Measurements from ENCODE around the gene RNF151.

The RNF151 gene

DNA sequence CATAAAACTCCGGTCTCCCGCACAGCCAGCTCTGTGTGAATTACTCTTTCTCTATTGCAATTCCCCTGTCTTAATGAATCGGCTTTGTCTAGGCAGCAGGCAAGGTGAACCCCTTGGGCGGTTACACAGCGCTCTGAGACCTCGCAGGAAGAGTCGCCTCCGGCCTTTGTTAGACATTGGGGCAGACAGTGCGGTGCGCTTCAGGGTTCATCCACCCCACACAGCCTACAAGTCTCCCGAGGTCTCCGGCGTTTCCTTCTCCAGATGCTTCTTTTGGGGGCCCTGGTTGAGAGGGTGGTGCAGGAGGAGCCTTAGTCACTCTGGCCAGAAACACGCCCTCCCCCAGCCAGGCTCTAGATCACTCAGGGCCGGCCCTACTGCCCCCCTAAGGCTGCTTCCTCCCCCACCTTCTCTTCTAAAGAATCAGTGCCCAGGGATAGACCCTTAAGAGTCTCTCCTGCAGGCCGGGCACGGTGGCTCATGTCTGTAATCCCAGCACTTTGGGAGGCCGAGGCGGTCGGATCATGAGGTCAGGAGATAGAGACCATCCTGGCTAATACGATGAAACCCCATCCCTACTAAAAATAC lies 21.9 kb upstream of the RNF151 start:
- no peak overlapping the region for H3K4me3 ChIP-seq (replicated peaks in 1 of 2; ENCODE audit: low read depth in 2 of 2, low read length in 2 of 2)
- DNase-seq (ENCODE audit: low read depth in 2 of 2): no peak
- TF ChIP-seq, protein P1, sequence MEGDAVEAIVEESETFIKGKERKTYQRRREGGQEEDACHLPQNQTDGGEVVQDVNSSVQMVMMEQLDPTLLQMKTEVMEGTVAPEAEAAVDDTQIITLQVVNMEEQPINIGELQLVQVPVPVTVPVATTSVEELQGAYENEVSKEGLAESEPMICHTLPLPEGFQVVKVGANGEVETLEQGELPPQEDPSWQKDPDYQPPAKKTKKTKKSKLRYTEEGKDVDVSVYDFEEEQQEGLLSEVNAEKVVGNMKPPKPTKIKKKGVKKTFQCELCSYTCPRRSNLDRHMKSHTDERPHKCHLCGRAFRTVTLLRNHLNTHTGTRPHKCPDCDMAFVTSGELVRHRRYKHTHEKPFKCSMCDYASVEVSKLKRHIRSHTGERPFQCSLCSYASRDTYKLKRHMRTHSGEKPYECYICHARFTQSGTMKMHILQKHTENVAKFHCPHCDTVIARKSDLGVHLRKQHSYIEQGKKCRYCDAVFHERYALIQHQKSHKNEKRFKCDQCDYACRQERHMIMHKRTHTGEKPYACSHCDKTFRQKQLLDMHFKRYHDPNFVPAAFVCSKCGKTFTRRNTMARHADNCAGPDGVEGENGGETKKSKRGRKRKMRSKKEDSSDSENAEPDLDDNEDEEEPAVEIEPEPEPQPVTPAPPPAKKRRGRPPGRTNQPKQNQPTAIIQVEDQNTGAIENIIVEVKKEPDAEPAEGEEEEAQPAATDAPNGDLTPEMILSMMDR (IDR thresholded peaks at IDR 0.05; ENCODE audit: low read depth, low read length): no peak

DNA sequence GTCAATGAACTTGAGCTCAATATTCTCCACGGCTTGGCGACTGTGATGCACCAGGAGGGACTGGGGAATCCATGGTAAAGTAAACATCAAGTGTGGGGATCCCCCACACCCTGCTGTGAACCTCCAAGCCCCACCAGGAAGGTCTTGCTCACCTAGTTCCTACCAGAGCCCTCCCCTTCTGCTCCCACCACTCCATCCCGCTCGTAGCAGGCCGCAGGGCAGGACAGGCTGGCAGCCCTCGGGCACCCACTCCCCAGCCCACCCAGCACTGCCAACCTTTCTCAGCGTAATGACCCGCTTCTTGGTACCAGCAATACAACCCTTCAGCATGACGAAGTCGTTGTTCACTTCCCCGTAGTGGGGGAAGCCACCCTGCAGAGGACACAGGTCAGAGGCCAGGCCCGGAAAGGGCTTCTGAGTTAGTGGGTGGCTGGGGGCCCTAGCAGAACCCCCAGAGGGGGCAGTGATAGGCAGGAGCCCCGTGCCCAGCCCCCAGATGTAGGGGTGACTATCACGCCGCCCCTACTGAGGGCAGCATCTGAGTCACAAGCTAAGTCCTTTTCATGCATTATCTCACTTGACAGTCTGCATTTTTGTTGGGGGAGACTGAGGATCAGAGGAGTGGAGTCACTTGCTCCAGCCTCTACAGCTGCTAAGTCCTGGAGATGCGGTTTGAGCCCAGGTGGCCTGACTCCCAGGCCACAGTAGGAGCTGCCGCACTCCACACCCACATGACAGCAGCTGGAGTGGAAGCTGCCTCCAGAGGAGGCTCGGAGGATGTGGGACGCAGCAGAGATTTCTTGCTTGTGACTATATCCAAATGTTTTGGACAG lies 20.9 kb upstream of the RNF151 start:
- TF ChIP-seq, protein P1 (IDR thresholded peaks at IDR 0.05; ENCODE audit: low read depth, low read length): no peak
- no peak for DNase-seq (ENCODE audit: low read depth in 2 of 2)
- no peak overlapping the region for H3K4me3 ChIP-seq (replicated peaks in 1 of 2; ENCODE audit: low read depth in 2 of 2, low read length in 2 of 2)

DNA sequence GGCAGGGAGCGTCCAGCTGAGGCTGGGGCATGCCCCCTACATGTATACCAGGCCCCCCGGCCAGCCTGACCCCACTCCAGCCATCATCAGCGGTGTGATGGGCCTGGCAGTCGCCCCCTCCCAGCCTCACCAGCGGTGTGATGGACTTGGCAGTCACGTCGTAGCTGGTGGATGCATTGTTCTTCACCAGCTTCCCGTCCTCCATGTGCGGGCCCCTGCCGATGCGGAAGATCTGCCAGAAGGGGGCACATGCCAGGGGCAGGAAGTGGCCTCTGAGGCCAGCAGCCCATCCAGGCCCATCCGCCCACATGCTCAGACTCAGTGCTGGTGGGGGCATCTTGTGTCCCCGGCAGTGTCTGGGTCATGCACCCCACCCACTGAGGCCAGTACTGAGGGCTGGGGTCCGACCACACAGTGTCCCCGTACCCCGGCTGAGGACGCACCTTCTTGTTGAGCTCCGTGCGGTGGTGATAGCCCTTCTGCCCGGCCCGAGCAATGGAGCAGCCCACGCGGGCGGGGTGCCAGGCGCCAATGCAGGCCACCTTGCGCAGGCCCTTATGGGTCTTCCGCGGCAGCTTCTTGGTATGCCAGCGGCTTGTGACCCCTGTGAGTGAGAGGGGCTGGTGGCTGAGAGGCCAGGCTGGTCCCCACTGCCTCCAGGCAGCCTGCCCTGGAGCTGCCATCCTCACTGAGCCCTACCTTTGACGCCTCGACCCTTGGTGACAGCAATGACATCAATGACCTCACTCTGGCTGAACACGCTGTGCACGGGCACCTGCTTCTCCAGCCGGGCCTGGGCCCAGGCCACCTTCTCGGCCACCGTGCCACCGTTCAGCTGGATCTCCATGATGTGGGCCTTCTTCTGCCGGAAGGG lies 19.9 kb upstream of the RNF151 start:
- TF ChIP-seq, protein P1 (IDR thresholded peaks at IDR 0.05; ENCODE audit: low read depth, low read length): no peak
- no peak for DNase-seq (ENCODE audit: low read depth in 2 of 2)
- no peak overlapping the region for H3K4me3 ChIP-seq (replicated peaks in 1 of 2; ENCODE audit: low read depth in 2 of 2, low read length in 2 of 2)

DNA sequence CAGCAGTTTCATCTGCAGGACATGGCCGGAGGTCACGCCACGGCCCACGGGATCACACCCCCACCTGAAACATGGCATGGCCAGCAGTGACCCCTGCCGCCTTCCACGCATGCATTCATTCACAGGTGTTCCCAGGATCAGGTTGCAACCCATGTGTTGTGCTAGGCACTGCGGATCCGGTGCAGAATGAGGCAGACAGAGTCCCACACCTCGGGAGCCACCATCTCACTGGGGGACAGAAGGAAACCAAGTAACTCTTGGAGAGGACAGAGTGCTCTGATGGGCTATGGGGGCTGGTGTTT lies 19.3 kb upstream of the RNF151 start:
- TF ChIP-seq, protein P1 (IDR thresholded peaks at IDR 0.05; ENCODE audit: low read depth, low read length): no peak
- H3K4me3 ChIP-seq (replicated peaks in 1 of 2; ENCODE audit: low read depth in 2 of 2, low read length in 2 of 2): no peak overlapping the region
- DNase-seq (ENCODE audit: low read depth in 2 of 2): no peak

DNA sequence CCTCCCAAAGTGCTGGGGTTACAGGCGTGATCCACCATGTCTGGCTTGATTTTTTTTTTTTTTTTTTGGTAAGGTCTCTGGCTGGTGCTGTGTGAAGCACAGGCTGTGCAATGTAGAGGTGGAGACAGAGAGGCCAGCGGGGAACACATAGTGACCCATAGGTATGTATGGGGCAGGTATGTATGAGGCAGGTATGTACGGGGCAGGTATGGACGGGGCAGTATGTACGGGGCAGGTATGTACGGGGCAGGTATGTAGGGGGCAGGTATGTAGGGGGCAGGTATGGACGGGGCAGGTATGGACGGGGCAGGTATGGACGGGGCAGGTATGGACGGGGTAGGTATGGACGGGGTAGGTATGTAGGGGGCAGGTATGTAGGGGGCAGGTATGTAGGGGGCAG lies 17.1 kb upstream of the RNF151 start:
- no peak overlapping the region for H3K4me3 ChIP-seq (replicated peaks in 1 of 2; ENCODE audit: low read depth in 2 of 2, low read length in 2 of 2)
- TF ChIP-seq, protein P1 (IDR thresholded peaks at IDR 0.05; ENCODE audit: low read depth, low read length): no peak
- DNase-seq (ENCODE audit: low read depth in 2 of 2): no peak

DNA sequence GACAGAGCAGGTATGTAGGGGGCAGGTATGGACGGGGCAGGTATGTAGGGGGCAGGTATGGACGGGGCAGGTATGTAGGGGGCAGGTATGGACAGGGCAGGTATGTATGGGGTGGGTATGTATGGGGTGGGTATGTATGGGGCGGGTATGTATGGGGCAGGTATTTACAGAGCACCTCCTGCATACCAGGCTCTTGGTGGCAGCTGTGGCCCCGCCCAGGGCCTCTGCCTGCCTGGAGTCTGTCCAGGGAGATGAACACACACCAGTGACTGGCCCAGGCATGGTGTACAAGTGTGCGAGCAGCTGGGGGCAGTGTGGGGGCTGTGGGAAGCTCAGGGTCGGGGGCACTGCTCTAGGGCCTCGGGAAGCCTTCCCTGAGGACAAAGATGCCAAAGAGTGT lies 16.6 kb upstream of the RNF151 start:
- no peak for DNase-seq (ENCODE audit: low read depth in 2 of 2)
- no peak overlapping the region for H3K4me3 ChIP-seq (replicated peaks in 1 of 2; ENCODE audit: low read depth in 2 of 2, low read length in 2 of 2)

More for the DNA sequence above, 16.6 kb upstream of the RNF151 start:
- TF ChIP-seq, protein P1 (IDR thresholded peaks at IDR 0.05; ENCODE audit: low read depth, low read length): no peak

Measured in cardiac fibroblast (primary cell).